NCI-H345 treated with DMSO at 0.1 percent for 48 hours (cell line): ENCODE measurements around the gene WNT7B.
A peak's percentile ranks its signal among the peaks of the same experiment; 100 is the strongest.

Experiments used
- DNase-seq: peaks from one replicate; lab custom pipeline; 2025; ENCODE audit not compliant: unreplicated experiment; lab: John Stamatoyannopoulos, UW

WNT7B gene

GRCh38 chr22:45977003-45977411, at the start of gene WNT7B:
TSS of gene WNT7B (minus strand) at chr22:45977162. CDS start at chr22:45976754, 408 bp downstream.
- peak; percentile 42 for DNase-seq

GRCh38 chr22:46025973-46026898, 49.3 kb upstream of the WNT7B start:
- no peak for DNase-seq

- no peak for DNase-seq
Measured at GRCh38 chr22:46025225-46025972, 48.4 kb upstream of the WNT7B start.

GRCh38 chr22:46024136-46024840, 47.3 kb upstream of the WNT7B start:
- no peak for DNase-seq

- no peak for DNase-seq
Measured at GRCh38 chr22:46023558-46023981, 46.6 kb upstream of the WNT7B start.

GRCh38 chr22:46022881-46023512, 46.0 kb upstream of the WNT7B start:
- DNase-seq = no peak

GRCh38 chr22:46021577-46021976, 44.6 kb upstream of the WNT7B start:
- DNase-seq = no peak

GRCh38 chr22:46019351-46019750, 42.4 kb upstream of the WNT7B start:
- no peak for DNase-seq

GRCh38 chr22:46018859-46019258, 41.9 kb upstream of the WNT7B start:
- DNase-seq = no peak

- no peak for DNase-seq
Measured at GRCh38 chr22:46017166-46017565, 40.2 kb upstream of the WNT7B start.

- DNase-seq = peak; percentile 56
Measured at GRCh38 chr22:46013460-46014416, 36.8 kb upstream of the WNT7B start.

- no peak for DNase-seq
Measured at GRCh38 chr22:46012881-46013281, 35.9 kb upstream of the WNT7B start.

- no peak for DNase-seq
Measured at GRCh38 chr22:46012182-46012880, 35.4 kb upstream of the WNT7B start.

GRCh38 chr22:46011627-46012181, 34.7 kb upstream of the WNT7B start:
- no peak for DNase-seq

- DNase-seq = no peak
Measured at GRCh38 chr22:46010951-46011626, 34.1 kb upstream of the WNT7B start.

- no peak for DNase-seq
Measured at GRCh38 chr22:46010207-46010867, 33.4 kb upstream of the WNT7B start.

GRCh38 chr22:46009730-46010129, 32.8 kb upstream of the WNT7B start:
- no peak for DNase-seq
